ENCODE data around the gene RUVBL1.

DNA sequence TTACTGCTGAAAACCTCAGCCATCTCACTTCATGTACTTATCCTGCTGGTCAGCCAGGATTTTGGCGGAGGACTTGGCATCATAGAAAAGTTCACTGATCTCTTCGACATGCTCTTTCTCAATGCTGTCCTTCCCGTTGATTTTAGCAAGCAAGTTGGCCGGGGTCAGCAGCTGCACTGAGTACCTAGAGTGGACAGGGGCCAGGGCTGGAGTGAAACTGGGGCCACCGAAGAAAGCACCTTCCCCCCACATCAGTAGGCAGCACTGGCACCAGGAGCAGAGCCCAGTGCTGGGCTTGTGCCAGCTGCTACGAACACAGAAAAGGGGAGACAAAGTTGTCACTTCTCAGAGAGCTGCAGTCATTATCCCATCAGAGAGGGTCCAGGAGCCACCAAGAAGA is 42.4 kb downstream of the RUVBL1 start:
- TF ChIP-seq, protein P1, sequence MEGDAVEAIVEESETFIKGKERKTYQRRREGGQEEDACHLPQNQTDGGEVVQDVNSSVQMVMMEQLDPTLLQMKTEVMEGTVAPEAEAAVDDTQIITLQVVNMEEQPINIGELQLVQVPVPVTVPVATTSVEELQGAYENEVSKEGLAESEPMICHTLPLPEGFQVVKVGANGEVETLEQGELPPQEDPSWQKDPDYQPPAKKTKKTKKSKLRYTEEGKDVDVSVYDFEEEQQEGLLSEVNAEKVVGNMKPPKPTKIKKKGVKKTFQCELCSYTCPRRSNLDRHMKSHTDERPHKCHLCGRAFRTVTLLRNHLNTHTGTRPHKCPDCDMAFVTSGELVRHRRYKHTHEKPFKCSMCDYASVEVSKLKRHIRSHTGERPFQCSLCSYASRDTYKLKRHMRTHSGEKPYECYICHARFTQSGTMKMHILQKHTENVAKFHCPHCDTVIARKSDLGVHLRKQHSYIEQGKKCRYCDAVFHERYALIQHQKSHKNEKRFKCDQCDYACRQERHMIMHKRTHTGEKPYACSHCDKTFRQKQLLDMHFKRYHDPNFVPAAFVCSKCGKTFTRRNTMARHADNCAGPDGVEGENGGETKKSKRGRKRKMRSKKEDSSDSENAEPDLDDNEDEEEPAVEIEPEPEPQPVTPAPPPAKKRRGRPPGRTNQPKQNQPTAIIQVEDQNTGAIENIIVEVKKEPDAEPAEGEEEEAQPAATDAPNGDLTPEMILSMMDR (conservative IDR thresholded peaks at IDR 0.05; ENCODE audit: low read depth, low read length) = no peak
- TF ChIP-seq POLR2A (IDR thresholded peaks at IDR 0.05; ENCODE audit: low read depth, low read length) (no peak), RFX5 (IDR thresholded peaks at IDR 0.05; ENCODE audit: low read depth, low read length) (no peak), SMC3 (IDR thresholded peaks at IDR 0.05; ENCODE audit: low read depth, low read length) (no peak), RCOR1 (IDR thresholded peaks at IDR 0.05; ENCODE audit: insufficient replicate concordance, low read length) (no peak), CEBPB (IDR thresholded peaks at IDR 0.05; ENCODE audit: low read depth, low read length) (no peak), CHD1 (IDR thresholded peaks at IDR 0.05; ENCODE audit: low read depth, low read length) (no peak), FOS (IDR thresholded peaks at IDR 0.05; ENCODE audit: low read depth, low read length) (no peak), MXI1 (IDR thresholded peaks at IDR 0.05; ENCODE audit: borderline replicate concordance, low read depth, low read length) (no peak), BHLHE40 (IDR thresholded peaks at IDR 0.05; ENCODE audit: low read depth, low read length) (no peak)
- TF ChIP-seq, protein P2, sequence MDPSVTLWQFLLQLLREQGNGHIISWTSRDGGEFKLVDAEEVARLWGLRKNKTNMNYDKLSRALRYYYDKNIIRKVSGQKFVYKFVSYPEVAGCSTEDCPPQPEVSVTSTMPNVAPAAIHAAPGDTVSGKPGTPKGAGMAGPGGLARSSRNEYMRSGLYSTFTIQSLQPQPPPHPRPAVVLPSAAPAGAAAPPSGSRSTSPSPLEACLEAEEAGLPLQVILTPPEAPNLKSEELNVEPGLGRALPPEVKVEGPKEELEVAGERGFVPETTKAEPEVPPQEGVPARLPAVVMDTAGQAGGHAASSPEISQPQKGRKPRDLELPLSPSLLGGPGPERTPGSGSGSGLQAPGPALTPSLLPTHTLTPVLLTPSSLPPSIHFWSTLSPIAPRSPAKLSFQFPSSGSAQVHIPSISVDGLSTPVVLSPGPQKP (IDR thresholded peaks at IDR 0.05; ENCODE audit: borderline replicate concordance, low read depth, low read length) = no peak
- TF ChIP-seq, protein P3, sequence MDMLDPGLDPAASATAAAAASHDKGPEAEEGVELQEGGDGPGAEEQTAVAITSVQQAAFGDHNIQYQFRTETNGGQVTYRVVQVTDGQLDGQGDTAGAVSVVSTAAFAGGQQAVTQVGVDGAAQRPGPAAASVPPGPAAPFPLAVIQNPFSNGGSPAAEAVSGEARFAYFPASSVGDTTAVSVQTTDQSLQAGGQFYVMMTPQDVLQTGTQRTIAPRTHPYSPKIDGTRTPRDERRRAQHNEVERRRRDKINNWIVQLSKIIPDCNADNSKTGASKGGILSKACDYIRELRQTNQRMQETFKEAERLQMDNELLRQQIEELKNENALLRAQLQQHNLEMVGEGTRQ (IDR thresholded peaks at IDR 0.05; ENCODE audit: low read depth, low read length) = no peak

All from IMR-90 (cell line).